ENCODE measurements around the gene TPM1.
A peak's percentile ranks its signal among the peaks of the same experiment; 100 is the strongest.

The TPM1 gene

GRCh38 chr15:63046917-63047760, 4.6 kb downstream of the TPM1 start:
- Mint-ChIP-seq H3K36me3 (ENCODE audit: insufficient read depth) (peaks cover 14% of the 10 kb centered on the region), H3K9me3 (no peaks in the 10 kb centered on the region), H3K4me3 (peak overlapping the region; percentile 93), H3K4me1 (peaks cover 29% of the 10 kb centered on the region), H3K27ac (ENCODE audit: low read depth) (no peak overlapping the region), H3K27me3 (peaks cover 51% of the 10 kb centered on the region)
- no peak for DNase-seq (ENCODE audit: low spot score in 2 of 2)
- ATAC-seq (replicated peaks; ENCODE audit: extremely low read depth, poor library complexity, severe bottlenecking) = no peak

GRCh38 chr15:63047792-63048114, 5.2 kb downstream of the TPM1 start:
- no peak overlapping the region for H3K27ac Mint-ChIP-seq (ENCODE audit: low read depth)
- no peaks in the 10 kb centered on the region for H3K9me3 Mint-ChIP-seq
- ATAC-seq (replicated peaks; ENCODE audit: extremely low read depth, poor library complexity, severe bottlenecking) = no peak
- peak overlapping the region; percentile 93 for H3K4me3 Mint-ChIP-seq
- H3K4me1 Mint-ChIP-seq = peaks cover 33% of the 10 kb centered on the region
- peaks cover 14% of the 10 kb centered on the region for H3K36me3 Mint-ChIP-seq (ENCODE audit: insufficient read depth)
- peaks cover 47% of the 10 kb centered on the region for H3K27me3 Mint-ChIP-seq
- no peak for DNase-seq (ENCODE audit: low spot score in 2 of 2)

DNA sequence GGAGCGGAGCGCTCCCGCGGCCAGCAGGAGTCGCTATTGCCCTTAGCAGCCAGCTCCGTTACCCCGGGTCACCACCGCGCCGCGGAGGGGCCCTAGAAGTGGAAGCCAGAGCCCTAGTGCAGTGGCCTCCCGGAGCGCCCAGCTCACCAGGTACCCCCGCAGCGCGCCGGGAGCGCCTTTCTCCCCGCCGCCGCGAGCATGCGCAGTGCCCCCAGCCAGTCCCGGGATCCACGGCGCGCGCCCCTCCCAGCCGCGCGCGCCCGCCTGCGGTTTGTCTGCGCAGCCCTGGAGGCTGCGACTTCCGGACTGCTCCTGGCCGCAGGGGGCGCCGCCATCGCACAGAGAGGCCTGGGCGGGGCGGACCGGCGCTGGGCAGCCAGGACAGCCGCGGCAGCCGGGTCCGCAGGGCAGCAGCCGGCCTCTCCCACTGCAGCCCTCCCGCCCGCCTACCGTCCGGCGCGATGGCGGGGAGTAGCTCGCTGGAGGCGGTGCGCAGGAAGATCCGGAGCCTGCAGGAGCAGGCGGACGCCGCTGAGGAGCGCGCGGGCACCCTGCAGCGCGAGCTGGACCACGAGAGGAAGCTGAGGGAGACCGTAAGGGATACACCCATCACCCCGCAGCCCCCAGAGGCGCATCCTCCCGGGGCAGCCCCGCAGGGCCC, 5.7 kb downstream of the TPM1 start:
- no peak overlapping the region for H3K27ac Mint-ChIP-seq (ENCODE audit: low read depth)
- no peaks in the 10 kb centered on the region for H3K9me3 Mint-ChIP-seq
- peaks cover 28% of the 10 kb centered on the region for H3K4me1 Mint-ChIP-seq
- H3K4me3 Mint-ChIP-seq = peak overlapping the region; percentile 93
- H3K36me3 Mint-ChIP-seq (ENCODE audit: insufficient read depth) = peaks cover 14% of the 10 kb centered on the region
- ATAC-seq (replicated peaks; ENCODE audit: extremely low read depth, poor library complexity, severe bottlenecking) (peak; percentile 79), DNase-seq (ENCODE audit: low spot score in 2 of 2) (peak; percentile 77 to 78)
- H3K27me3 Mint-ChIP-seq = peaks cover 42% of the 10 kb centered on the region

GRCh38 chr15:63048776-63049665, 6.5 kb downstream of the TPM1 start:
- Mint-ChIP-seq H3K36me3 (ENCODE audit: insufficient read depth) (peaks cover 11% of the 10 kb centered on the region), H3K27ac (ENCODE audit: low read depth) (peak overlapping the region; percentile 76), H3K4me3 (peak overlapping the region; percentile 93), H3K27me3 (peaks cover 35% of the 10 kb centered on the region), H3K4me1 (peaks cover 25% of the 10 kb centered on the region), H3K9me3 (no peaks in the 10 kb centered on the region)
- peak; percentile 21 to 31 for DNase-seq (ENCODE audit: low spot score in 2 of 2)
- peak; percentile 21 for ATAC-seq (replicated peaks; ENCODE audit: extremely low read depth, poor library complexity, severe bottlenecking)

DNA sequence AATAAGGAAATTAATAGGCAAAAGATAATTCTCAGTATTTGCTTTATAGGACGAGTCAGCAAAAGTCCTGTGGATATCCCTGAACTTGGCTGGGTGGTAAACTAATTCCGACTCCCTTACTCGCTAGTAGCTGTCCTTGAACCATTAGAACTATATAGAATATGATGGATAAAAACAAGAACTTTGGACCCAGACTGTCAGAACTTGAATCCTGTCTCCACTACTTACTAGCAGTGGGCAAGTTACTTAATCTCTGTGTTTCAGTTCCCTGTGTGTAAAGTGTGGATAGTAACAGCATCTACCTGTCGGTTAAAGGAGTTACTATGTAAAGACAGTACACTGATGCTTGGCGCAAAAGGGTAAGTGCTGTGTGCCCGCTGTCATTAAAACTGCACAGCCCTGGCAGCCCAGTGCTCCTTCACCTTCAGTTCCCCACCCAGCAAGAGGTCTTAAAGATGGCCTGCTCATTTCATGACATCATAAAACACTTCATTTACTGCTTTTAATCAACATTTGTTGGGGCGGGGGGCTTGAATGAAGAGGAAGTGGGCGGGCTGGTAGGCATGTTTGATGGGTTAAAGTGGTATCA, 7.3 kb downstream of the TPM1 start:
- H3K27ac Mint-ChIP-seq (ENCODE audit: low read depth) = no peak overlapping the region

DNA sequence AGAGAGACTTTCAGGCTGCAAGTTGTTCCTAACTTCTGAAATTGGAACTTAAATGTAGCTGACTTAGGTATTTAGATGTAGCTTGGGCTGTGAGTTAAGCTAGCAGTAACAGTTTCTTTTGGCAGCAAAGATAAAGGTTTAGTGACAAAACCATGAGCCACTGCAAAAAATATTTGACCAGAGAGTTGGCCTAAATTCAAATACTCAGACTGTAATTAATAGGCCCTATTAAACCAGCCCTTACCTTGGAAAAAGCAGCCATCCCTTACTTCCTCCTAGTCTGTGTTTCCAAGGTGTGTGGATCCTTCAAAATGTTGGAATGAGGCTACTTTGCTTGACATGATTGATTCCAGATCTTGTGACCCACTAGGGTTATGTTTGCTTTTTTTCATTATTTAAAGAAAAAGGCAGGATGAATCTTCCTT, 8.2 kb downstream of the TPM1 start:
- Mint-ChIP-seq H3K27me3 (peaks cover 17% of the 10 kb centered on the region), H3K9me3 (no peaks in the 10 kb centered on the region), H3K4me1 (peaks cover 25% of the 10 kb centered on the region), H3K27ac (ENCODE audit: low read depth) (no peak overlapping the region), H3K4me3 (no peak overlapping the region), H3K36me3 (ENCODE audit: insufficient read depth) (peaks cover 11% of the 10 kb centered on the region)
- DNase-seq (ENCODE audit: low spot score in 2 of 2) (no peak), ATAC-seq (replicated peaks; ENCODE audit: extremely low read depth, poor library complexity, severe bottlenecking) (no peak)

More for the DNA sequence above, 7.3 kb downstream of the TPM1 start:
- peak overlapping the region; percentile 93 for H3K4me3 Mint-ChIP-seq
- peaks cover 11% of the 10 kb centered on the region for H3K36me3 Mint-ChIP-seq (ENCODE audit: insufficient read depth)
- H3K4me1 Mint-ChIP-seq = peaks cover 25% of the 10 kb centered on the region
- H3K9me3 Mint-ChIP-seq = no peaks in the 10 kb centered on the region
- DNase-seq (ENCODE audit: low spot score in 2 of 2) (no peak), ATAC-seq (replicated peaks; ENCODE audit: extremely low read depth, poor library complexity, severe bottlenecking) (no peak)
- H3K27me3 Mint-ChIP-seq = peaks cover 26% of the 10 kb centered on the region

GRCh38 chr15:63051156-63052066, 8.9 kb downstream of the TPM1 start:
- ATAC-seq (replicated peaks; ENCODE audit: extremely low read depth, poor library complexity, severe bottlenecking) = no peak
- no peak overlapping the region for H3K27ac Mint-ChIP-seq (ENCODE audit: low read depth)
- H3K36me3 Mint-ChIP-seq (ENCODE audit: insufficient read depth) = peaks cover 14% of the 10 kb centered on the region
- DNase-seq (ENCODE audit: low spot score in 2 of 2) = no peak
- H3K27me3 Mint-ChIP-seq = peaks cover 11% of the 10 kb centered on the region
- H3K9me3 Mint-ChIP-seq = no peaks in the 10 kb centered on the region
- no peak overlapping the region for H3K4me3 Mint-ChIP-seq
- peaks cover 25% of the 10 kb centered on the region for H3K4me1 Mint-ChIP-seq

DNA sequence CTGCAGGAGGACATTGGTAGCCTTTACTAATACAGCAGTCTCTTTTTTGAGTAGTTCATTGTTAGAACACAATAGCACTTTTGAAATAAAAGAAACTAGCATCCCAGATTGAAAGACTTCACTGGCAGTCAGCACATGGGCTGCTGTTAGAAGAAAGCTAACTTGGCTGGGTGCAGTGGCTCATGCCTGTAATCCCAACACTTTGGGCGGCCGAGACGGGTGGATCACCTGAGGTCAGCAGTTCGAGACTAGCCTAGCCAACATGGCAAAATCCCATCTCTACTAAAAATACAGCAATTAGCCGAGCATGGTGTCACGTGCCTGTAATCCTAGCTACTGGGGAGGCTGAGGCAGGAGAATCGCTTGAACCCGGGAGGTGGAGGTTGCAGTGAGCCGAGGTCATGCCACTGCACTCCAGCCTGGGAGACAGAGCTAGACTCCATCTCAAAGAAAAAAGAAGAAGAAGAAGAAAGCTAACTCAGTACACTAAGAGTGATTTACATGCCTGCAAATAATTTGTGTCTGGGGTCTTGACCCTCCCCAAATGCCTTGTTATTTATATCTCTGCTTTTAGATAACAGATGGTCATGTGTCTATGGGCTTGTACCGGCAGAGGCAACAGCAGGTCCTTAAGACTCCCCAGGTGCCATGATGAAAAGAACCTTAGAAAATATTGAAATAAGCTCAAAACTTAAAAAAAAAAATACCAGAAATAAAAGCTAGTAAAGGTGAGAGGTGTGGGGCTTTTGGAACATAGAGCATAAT, 9.7 kb downstream of the TPM1 start:
- H3K27ac Mint-ChIP-seq (ENCODE audit: low read depth) = peak overlapping the region; percentile 19
- DNase-seq (ENCODE audit: low spot score in 2 of 2) = no peak
- peaks cover 14% of the 10 kb centered on the region for H3K36me3 Mint-ChIP-seq (ENCODE audit: insufficient read depth)

DNA sequence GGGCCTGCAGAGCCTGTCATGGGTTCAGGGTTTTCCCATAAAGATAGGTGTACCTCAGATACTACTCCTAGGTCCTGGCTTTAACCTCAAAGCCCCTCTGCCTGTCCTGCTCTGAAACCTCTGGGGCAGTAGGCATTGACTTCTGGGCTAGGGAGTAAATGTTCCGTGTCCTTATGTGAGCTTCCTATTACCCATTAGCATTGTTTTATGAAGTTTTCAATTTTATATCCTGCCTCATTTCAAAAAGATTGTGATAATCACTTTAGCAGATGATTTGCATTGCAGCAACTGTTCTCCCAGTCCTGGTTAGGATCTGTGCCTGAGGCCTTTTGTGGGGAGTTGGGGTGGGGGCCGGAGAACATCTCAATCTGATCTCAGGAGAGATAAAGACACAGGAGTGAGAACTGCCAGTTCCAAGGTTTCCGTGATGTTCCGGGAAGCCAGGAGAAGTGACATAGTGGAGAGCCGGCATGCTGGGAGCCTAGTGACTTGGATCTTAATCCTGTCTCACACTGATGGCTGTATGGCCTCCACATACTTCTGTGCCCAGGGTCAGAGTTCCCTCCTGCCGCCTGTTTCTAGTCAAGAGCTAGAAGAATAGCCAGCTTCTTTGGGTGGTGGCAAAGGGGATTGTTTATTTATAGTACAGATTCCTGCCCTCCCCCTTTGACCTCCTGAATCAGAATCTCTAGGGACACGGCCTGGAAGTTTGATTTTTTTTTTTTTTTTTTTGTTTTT, 10.6 kb downstream of the TPM1 start:
- Mint-ChIP-seq H3K27ac (ENCODE audit: low read depth) (no peak overlapping the region), H3K4me3 (no peak overlapping the region), H3K36me3 (ENCODE audit: insufficient read depth) (peaks cover 16% of the 10 kb centered on the region), H3K9me3 (no peaks in the 10 kb centered on the region), H3K4me1 (peaks cover 19% of the 10 kb centered on the region), H3K27me3 (no peaks in the 10 kb centered on the region)
- no peak for DNase-seq (ENCODE audit: low spot score in 2 of 2)
- no peak for ATAC-seq (replicated peaks; ENCODE audit: extremely low read depth, poor library complexity, severe bottlenecking)

More for the DNA sequence above, 9.7 kb downstream of the TPM1 start:
- peaks cover 25% of the 10 kb centered on the region for H3K4me1 Mint-ChIP-seq
- no peaks in the 10 kb centered on the region for H3K9me3 Mint-ChIP-seq
- H3K27me3 Mint-ChIP-seq = peaks cover 2% of the 10 kb centered on the region
- H3K4me3 Mint-ChIP-seq = no peak overlapping the region
- ATAC-seq (replicated peaks; ENCODE audit: extremely low read depth, poor library complexity, severe bottlenecking) = no peak

DNA sequence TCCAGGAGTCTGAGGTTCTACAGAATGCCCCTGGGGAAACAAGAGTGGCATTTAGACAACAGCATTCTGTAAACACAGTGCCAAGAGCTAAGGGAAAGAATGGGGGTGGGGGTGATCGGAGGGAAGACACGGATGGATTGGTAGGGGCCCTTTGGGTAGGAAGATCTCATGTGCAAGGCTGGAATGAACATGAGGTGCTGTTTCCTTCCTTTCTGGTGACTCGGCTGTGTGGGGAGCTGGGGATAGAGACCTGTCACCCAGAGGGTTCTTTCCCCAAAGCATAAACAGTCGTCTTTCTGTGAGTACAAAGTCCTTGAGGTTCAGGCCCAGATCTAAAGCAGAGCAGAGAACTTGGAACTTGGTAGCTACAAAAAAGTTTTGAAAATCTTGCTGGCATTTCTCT, 11.7 kb downstream of the TPM1 start:
- H3K27ac Mint-ChIP-seq (ENCODE audit: low read depth) = no peak overlapping the region
- H3K4me3 Mint-ChIP-seq = no peak overlapping the region
- H3K9me3 Mint-ChIP-seq = no peaks in the 10 kb centered on the region
- peaks cover 11% of the 10 kb centered on the region for H3K36me3 Mint-ChIP-seq (ENCODE audit: insufficient read depth)
- no peaks in the 10 kb centered on the region for H3K27me3 Mint-ChIP-seq
- peaks cover 13% of the 10 kb centered on the region for H3K4me1 Mint-ChIP-seq
- ATAC-seq (replicated peaks; ENCODE audit: extremely low read depth, poor library complexity, severe bottlenecking) (no peak), DNase-seq (ENCODE audit: low spot score in 2 of 2) (no peak)

Data from central memory CD8-positive, alpha-beta T cell (primary cell).